GM19324 (cell line): ENCODE data around the gene PEAK3.

Experiments
- ATAC-seq: cut with Tn5 transposase; IDR thresholded peaks from one replicate; pipeline ENCODE4 v1.9.1; 2021; ENCODE audit warnings: mild to moderate bottlenecking, moderate library complexity; ENCODE audit not compliant: unreplicated experiment, low FRiP score

Gene PEAK3

GRCh38 chr19:2239771-2240770 is 41.9 kb downstream of the PEAK3 start:
- ATAC-seq = no peak

DNA sequence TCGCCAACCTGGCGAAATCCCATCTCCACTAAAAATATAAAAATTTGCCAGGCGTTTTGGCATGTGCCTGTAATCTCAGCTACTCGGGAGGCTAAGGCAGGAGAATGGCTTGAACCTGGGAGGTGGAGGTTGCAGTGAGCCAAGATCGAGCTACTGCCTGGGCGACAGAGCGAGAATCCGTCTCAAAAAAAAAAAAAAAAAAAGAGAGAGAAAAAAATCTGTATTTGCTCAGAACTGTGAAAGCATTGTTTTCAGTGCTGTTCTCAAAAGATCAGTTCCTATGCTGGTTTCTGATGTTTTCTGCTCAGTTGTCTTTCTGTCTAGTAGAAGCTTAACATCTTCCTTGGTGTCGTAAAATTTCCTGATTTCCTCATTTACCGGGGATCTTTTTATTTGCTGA is 42.8 kb downstream of the PEAK3 start:
- no peak for ATAC-seq

GRCh38 chr19:2237869-2238153 is 44.2 kb downstream of the PEAK3 start:
- no peak for ATAC-seq

DNA sequence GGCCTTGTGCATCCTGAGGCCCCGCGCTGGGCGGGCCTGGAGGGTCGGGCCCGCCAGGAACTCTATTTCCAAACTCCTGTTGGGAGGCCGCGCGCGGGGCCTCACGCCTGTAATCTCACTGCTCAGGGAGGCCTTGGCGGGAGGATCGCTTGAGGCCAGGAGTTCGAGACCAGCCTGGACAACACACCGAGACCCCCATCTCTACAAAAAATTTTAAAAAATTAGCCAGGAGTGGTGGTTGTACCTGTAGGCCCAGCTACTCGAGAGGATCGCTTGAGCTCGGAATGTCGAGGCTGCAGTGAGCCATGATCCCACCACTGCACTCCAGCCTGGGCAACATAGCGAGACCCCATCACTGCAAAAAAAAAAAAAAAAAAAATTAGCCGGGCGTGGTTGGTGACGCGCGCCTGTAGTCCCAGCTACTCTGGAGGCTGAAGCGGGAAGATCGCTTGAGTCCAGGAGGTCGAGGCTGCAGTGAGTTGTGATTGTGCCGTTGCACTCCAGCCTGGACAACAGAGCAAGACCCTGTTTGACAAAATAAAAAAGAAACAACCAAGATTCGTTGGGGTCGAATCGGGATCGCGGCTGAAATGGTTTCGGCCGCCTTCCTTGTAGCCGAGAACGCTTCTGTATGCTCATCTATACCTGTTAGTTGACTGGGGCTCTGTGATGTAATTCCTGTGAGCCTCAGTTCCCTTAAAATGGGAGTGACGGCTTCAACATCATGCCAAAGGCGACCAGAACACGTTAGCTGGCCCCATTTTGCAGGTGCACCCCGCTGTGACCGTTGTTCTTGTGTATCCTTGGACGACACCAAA is 44.7 kb downstream of the PEAK3 start:
- ATAC-seq = no peak

DNA sequence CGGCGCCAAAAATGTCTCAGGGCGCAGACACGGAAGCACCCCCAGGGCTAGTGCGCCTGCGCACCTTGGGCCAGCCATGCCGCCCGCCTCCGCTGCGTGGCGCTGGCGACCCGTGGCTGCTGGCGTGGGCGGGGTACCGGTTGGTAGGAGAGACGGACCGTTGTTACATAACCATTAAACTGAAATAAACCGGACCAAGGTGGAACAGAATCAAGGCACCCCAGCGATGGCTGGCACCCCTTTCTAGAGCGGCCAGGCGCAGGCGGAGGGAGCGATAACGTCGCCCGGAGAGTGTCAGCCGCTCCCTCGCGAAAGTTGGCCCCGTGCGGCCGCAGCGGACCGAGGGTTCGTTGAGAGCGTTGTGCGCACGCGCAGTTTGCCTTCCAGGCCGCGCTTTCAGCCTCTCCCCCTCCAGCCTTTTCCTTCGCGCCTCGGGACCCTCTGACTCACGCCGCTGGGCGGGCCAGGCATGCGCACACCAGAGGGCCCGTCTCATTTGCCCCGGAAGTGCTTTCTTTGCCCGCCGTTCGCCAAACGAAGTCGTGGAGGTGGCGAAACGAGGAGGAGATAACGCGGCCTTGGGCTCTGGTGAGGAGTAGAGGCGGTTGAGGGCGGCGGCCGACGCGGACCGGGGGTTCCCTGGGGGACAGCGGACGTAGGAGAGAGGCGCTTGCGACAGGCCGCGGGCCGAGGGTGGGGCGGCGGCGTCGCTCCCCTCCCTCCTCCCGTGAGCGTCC is 45.5 kb downstream of the PEAK3 start, which contains the start of the genes PLEKHJ1 and SF3A2:
Gene PLEKHJ1 (minus strand): TSS at position 16 of the 737 bp plus-strand sequence. CDS start 81 bp downstream, outside the sequence.
Gene SF3A2 (plus strand): TSS at position 511 of the 737 bp plus-strand sequence. CDS start 6,595 bp downstream, outside the sequence.
- peak; percentile 85 for ATAC-seq

DNA sequence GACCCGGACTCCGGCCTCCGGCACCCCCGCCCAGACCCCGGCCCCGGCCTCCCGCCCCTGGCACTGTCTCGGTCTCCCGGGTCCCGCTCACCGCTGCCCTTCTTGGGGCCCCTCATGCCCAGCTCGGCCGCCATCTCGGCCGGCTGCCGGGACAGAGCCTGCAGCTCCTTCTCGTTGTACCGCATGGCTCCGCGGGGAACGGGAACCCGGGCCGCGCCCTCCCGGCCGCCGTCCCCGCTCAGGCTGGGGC is 46.0 kb downstream of the PEAK3 start:
- ATAC-seq = no peak

DNA sequence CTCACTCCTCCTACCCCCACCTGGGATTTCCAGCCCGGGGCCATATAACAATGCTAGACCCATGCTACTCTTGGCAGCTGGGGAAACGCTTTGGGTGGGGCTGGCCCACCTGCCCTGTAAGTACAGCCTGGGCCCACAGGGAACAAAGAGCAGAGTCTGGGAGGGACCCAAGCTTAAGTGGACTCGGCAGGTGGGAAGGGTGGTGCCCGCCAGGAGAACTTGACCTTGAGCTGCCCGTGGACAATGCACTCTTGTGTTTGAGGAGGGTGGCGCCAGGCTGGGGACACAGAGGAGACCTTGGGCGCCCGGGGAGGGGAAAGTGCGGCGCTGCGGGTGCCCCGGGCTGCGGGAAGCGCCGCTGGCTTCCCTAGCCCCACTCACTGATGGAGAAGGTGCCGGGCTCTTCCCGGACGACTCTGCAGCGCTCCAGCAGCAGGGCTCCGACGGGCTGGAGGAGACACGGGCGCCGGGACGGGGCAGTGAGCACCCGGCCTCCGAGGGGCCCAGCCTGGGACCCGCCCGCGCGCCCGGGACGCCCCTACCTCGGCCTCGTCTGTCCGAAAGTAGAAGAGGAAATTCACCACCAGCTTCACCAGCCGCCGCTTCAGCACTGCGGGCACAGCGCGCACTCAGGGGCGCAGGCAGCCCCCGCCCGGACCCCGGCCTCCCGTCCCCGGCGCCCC is 46.5 kb downstream of the PEAK3 start:
- peak; percentile 10 for ATAC-seq

GRCh38 chr19:2234996-2235380 is 47.0 kb downstream of the PEAK3 start:
- ATAC-seq = no peak

GRCh38 chr19:2233601-2234280 is 48.2 kb downstream of the PEAK3 start:
- ATAC-seq = no peak

DNA sequence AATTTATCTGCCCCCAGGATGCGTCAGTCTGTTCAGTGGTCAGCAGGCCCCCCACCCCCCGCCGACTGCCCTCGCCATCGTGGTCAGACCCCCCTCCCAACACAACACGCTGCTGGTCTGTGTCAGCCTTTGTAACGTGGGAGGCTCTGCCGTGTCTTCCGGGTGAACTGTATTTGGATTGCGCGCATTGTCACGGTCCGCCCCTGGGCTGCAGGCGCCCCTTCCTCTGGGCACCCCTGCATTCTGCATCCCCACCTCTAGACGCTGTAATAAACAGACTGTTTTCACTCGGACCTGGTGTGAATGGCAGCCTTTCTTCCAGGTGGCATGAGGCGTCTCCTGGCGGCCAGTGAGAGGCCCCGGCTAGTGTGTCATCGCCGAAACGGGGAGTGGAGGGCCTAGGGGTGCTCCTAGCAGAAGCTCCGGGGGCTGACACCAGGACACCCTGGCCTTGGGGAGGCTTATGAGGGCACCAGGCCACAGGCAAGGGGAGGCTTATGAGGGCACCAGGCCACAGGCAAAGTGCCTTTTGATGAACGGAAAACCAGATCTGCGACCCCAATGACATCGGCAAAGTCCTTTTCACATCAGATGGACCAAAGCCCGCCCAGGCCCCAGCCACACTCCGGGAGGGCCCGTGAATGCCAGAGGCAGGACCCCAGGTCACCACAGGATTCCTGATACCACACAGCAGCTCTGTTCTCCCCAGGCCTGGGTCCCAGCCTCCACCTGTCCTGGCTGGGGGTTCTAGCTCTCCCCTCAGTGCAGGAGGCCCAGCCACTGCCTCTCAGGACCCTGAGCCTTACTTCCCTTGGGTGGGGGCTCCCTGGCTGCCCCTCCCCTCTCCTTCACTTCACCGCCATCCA is 49.5 kb downstream of the PEAK3 start:
- no peak for ATAC-seq

DNA sequence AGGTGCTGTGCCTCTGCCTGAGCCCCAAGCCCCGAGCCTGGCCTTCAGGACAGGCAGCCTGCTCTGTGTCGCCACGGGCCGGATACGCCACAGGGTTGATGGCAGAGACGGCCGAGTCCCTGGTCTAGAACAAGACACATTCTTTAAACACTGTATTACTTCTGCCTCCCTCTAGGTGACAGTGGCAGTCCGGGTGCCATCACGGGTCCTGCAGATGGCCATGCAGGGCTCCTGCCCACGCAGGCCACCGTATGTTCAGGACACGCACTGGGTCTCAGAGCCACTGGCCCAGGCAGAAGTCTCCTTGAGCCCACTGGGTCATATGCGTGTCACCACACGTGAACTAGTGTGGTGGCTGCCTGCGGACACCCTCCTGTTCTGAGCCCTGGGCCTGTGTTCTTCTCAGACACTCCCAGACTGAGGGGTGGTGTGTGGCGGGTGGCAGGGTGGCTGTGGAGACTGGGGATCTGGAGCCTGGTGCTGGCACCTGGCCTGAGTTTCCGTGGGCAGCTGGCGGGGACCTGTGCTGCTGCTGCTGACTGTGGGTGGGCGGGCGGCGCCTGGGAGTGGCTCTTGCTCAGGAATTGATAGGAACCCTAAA is 50.3 kb downstream of the PEAK3 start:
- no peak for ATAC-seq

DNA sequence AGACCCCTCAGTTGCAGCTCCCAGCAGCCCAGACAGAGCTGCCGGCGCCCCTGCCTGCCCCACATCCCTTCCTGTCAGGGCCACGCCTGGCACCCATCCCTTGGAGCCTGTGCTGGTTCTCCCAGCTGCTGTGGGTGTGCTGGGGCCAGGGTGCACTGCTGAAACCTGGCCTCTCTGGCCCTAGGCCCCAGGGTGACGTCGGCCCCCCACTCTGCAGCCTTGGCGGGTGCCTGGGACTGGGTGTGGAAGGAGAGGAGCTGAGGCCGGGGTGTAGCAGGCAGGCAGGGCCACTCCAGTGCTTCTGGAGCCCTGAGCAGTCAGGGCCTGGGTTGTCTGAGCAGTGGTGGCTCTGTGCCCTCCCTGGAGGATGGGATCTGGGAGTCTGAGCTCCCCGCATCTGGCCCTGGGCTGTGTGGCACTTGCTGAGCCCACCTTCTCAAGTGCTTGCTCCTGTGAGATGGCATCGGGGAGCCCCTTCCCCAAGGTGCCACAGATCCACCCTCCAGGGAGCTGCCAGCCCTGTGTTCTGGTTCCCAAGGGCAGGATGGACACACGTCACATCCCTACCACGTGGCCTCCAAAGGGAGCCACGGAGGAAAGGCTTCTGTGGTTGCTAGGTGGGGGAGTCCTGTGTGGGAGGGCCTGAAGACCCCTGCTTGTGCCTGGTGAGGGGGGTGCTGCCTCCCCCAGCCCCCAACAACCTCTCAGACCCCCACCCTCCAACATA is 51.0 kb downstream of the PEAK3 start:
- no peak for ATAC-seq

GRCh38 chr19:2230033-2230531 is 51.9 kb downstream of the PEAK3 start:
- ATAC-seq = no peak

- ATAC-seq = no peak
These were observed 52.6 kb downstream of the PEAK3 start for GRCh38 chr19:2229103-2230032.

DNA sequence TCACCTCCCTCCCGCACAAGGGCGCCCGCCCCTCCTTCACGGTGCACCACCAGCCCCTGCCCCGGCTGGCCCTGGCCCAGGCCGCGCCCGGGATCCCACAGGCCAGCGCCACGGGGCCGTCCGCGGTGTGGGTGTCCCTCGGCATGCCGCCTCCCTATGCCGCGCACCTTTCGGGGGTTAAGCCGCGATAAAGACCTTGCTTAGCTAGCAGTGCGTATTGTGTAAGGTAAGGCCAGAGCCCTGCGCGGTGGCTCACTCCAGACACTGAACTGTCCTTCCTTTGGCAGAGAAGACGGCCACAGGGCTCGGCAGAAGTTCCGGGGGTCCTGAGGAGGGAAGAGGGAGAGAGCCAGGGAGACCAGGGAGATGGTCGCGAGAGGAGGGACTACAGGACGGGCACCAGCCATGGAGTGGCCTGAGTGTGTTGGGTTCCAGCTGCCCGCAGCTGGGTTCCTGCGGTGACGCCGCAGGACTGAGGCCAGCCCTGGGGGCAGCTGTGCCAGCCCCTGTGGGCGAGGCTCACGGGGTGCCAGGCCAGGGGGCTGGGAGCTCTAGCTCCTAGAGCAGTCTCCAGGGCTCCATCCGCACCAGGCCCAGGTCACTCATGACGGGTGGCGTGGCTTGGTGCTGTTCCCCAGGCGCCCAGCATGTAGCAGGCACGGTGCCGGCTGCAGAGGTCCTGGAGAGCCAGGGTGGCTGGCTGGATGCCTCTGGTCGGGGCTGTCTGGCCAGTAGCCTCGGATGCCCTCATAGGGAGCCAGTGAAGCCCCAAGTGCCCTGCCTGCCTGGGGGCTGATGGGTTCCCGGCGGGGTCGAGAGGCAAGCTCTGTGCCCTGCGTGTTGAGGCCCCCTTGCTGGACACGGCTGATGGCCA is 53.6 kb downstream of the PEAK3 start:
- ATAC-seq = no peak
